Measurements from ENCODE around the gene RAB15. TPM values are rescaled to one million over a fixed set of nuclear protein-coding genes. Genes with fewer than 3 reads are reported as not detected.

RAB15 gene
- 3.3 TPM for total RNA-seq (2021; ENCODE audit: unreplicated experiment)
- polyA plus RNA-seq (2012), result 5.5 and 5.7 TPM in 2 replicates
- percentile 32 among the genes with signal in this experiment for Bru-seq, nascent RNA
- percentile 45 among the genes with signal in this experiment for BruChase-seq, experiment 1, labeled RNA remaining after a 6-hour chase
- percentile 35 among the genes with signal in this experiment for BruChase-seq, experiment 2, labeled RNA remaining after a 2-hour chase
- long read RNA-seq, partial matches to known transcripts, result 5 of 6 reads
- long read RNA-seq, other reads (novel, unspliced or antisense), result 0 of 6 reads

GRCh38 chr14:64971943-64972791 lies at the start of gene RAB15:
Gene RAB15 (minus strand): TSS chr14:64972336. CDS start chr14:64972076, 260 bp downstream.
- RAD21 ChIA-PET (ENCODE audit: low non-redundant PET in 1 of 2, low total read pairs in 2 of 2, uncharacterized antibody in 2 of 2, unreplicated experiment in 2 of 2), result no interaction called here
- no TSS peak for BruUV-seq (replicated peaks)
- Histone ChIP-seq H3K36me3 (ENCODE audit: control insufficient read depth in 1 of 2, insufficient read depth in 2 of 2, low read length in 2 of 2) (no peaks in the 10 kb centered on the region), H4K20me1 (ENCODE audit: insufficient read depth) (no peaks in the 10 kb centered on the region), H3K9ac (ENCODE audit: low read length) (peak within 1 kb of the TSS; percentile 57), H3K9me2 (ENCODE audit: insufficient read depth) (no peaks in the 10 kb centered on the region), H3K27me3 (ENCODE audit: insufficient read depth, low read length) (no peaks in the 10 kb centered on the region), H3K4me1 (ENCODE audit: control insufficient read depth in 1 of 2, insufficient read depth in 2 of 2, low read length in 2 of 2) (peaks cover 27 to 32% of the 10 kb centered on the region in 2 experiments; a peak in 3 of 4 replicates), H3K79me2 (ENCODE audit: insufficient read depth, low read length) (no peaks in the 10 kb centered on the region), H3K4me2 (ENCODE audit: low read length) (peak within 1 kb of the TSS; percentile 85), H3K4me3 (replicated peaks in 1 of 2; ENCODE audit: low read depth in 1 of 2, low read length in 2 of 2) (peak within 1 kb of the TSS; percentile 44 to 59), H3K27ac (ENCODE audit: low read depth, low read length) (peak within 1 kb of the TSS; percentile 29; the same call in 1 of the 2 replicates), H2AFZ (ENCODE audit: low read depth, low read length, poor library complexity, severe bottlenecking) (no peak within 1 kb of the TSS), H3K9me3 (ENCODE audit: control insufficient read depth in 1 of 2, insufficient read depth in 1 of 2, low read depth in 1 of 2, low read length in 2 of 2) (no peaks in the 10 kb centered on the region)
- CTCF ChIA-PET, result no interaction called here
- intact Hi-C loops (cut with micrococcal nuclease), result no loop called here
- ATAC-seq (peak; percentile 72), DNase-seq (ENCODE audit: low read depth, low spot score) (no peak)
- POLR2A ChIA-PET, result no interaction called here
- no peak for TF ChIP-seq SIN3A (IDR thresholded peaks at IDR 0.05; ENCODE audit: low read depth)
- TF ChIP-seq ZFX (IDR thresholded peaks at IDR 0.05), result peak; percentile 36

- intact Hi-C loops (cut with micrococcal nuclease), result no loop called here
These were observed 47.9 kb upstream of the RAB15 start for GRCh38 chr14:65019944-65020566.

More at GRCh38 chr14:65019944-65020566, 47.9 kb upstream of the RAB15 start:
- Histone ChIP-seq H3K4me1 (ENCODE audit: control insufficient read depth in 1 of 2, insufficient read depth in 2 of 2, low read length in 2 of 2) (peaks cover 0 to 4% of the 10 kb centered on the region in 2 experiments; a peak in 1 of 4 replicates), H2AFZ (ENCODE audit: low read depth, low read length, poor library complexity, severe bottlenecking) (no peak overlapping the region), H3K9me2 (ENCODE audit: insufficient read depth) (no peaks in the 10 kb centered on the region), H3K36me3 (ENCODE audit: control insufficient read depth in 1 of 2, insufficient read depth in 2 of 2, low read length in 2 of 2) (peaks cover 11 to 14% of the 10 kb centered on the region in 2 experiments; a peak in 3 of 4 replicates), H3K4me3 (replicated peaks in 1 of 2; ENCODE audit: low read depth in 1 of 2, low read length in 2 of 2) (no peak overlapping the region), H3K9me3 (ENCODE audit: control insufficient read depth in 1 of 2, insufficient read depth in 1 of 2, low read depth in 1 of 2, low read length in 2 of 2) (no peaks in the 10 kb centered on the region), H3K27ac (ENCODE audit: low read depth, low read length) (no peak overlapping the region), H3K27me3 (ENCODE audit: insufficient read depth, low read length) (no peaks in the 10 kb centered on the region), H3K9ac (ENCODE audit: low read length) (no peak overlapping the region), H3K4me2 (ENCODE audit: low read length) (no peak overlapping the region), H3K79me2 (ENCODE audit: insufficient read depth, low read length) (no peaks in the 10 kb centered on the region), H4K20me1 (ENCODE audit: insufficient read depth) (no peaks in the 10 kb centered on the region)
- no TSS peak for BruUV-seq (replicated peaks)
- TF ChIP-seq CTCF (IDR thresholded peaks at IDR 0.05 in 2 of 3, conservative IDR thresholded peaks at IDR 0.05 in 1 of 3; ENCODE audit: borderline replicate concordance in 1 of 3, insufficient read depth in 1 of 3, low read depth in 2 of 3, low read length in 2 of 3) (peak; percentile 60 to 77 (median 76)), CBX3 (IDR thresholded peaks at IDR 0.05; ENCODE audit: low read depth) (peak; percentile 24; the same call in 1 of the 2 replicates), FOSL1 (IDR thresholded peaks at IDR 0.05; ENCODE audit: low read depth) (no peak), REST (IDR thresholded peaks at IDR 0.05; ENCODE audit: low read depth) (no peak), YY1 (IDR thresholded peaks at IDR 0.05; ENCODE audit: extremely low read depth, insufficient replicate concordance, low read depth, low read length) (no peak), RAD21 (IDR thresholded peaks at IDR 0.05; ENCODE audit: low read depth) (peak; percentile 60), SP1 (IDR thresholded peaks at IDR 0.05; ENCODE audit: low read depth) (no peak)
- DNase-seq (ENCODE audit: low read depth, low spot score) (peak; percentile 53), ATAC-seq (peak; percentile 97)
- ChIA-PET CTCF (interaction anchor here (0.6 to 3.0 kb wide), 12 partner anchors 9 to 227 kb away, joined by 3 to 24 read pairs (median 3); partner anchors contain the start of gene FNTB), RAD21 (ENCODE audit: low non-redundant PET in 1 of 2, low total read pairs in 2 of 2, uncharacterized antibody in 2 of 2, unreplicated experiment in 2 of 2) (interaction anchor here in 1 of 2 experiments (1.2 kb wide), 1 partner anchor 33 kb away, joined by 4 read pairs; no protein-coding TSS in a partner anchor), POLR2A (interaction anchor here (1.6 kb wide), 1 partner anchor 392 kb away, joined by 4 read pairs; no protein-coding TSS in a partner anchor)
